Transverse colon (tissue), 4 donors: ENCODE measurements around the gene CHTF18. TPM values are rescaled to one million over a fixed set of nuclear protein-coding genes. Genes with fewer than 3 reads are reported as not detected.

Experiments used
- DNase-seq: peaks from one replicate; pipeline ENCODE4 v3.0.0-alpha.2; 2019
- H3K27ac ChIP-seq, 4 donors: fragments of 200-600 bp; sonication (generic); 2 replicates each; pipeline ENCODE4 v1.5.1; 2016 to 2018; ENCODE audit warnings: inconsistent platforms in 4 of 4
- H3K27me3 ChIP-seq: fragments of 200-600 bp; sonication (generic); 2 replicates; pipeline ENCODE4 v1.5.1; 2017; ENCODE audit warnings: inconsistent platforms
- H3K36me3 ChIP-seq, 4 donors: fragments of 200-600 bp; sonication (generic); 2 replicates each; pipeline ENCODE4 v1.5.1; 2017 to 2019; ENCODE audit warnings: inconsistent platforms in 4 of 4
- H3K4me1 ChIP-seq, 4 donors: fragments of 200-600 bp; sonication (generic); 2 replicates each; pipeline ENCODE4 v1.5.1; 2017 to 2020; ENCODE audit warnings: inconsistent platforms in 4 of 4
- H3K4me3 ChIP-seq, 4 donors: fragments of 200-600 bp; sonication (generic); 1 replicate in 1 of 4; 2 replicates in 3 of 4; pipeline versions ENCODE4 v1.5.1 to v1.6.1; 2017 to 2019; ENCODE audit warnings: inconsistent platforms in 4 of 4
- H3K9me3 ChIP-seq, 2 donors: fragments of 200-600 bp; sonication (generic); 2 replicates each; pipeline ENCODE4 v1.5.1; 2017 to 2019; ENCODE audit warnings: inconsistent platforms in 2 of 2
- EP300 ChIP-seq: sonication (generic); formaldehyde crosslinking; IDR thresholded peaks from one replicate; pipeline ENCODE4 v1.6.1; 2017; ENCODE audit warnings: antibody characterized with exemption, low read depth
- POLR2A ChIP-seq: fragments of 450-650 bp; IDR thresholded peaks from one replicate; pipeline ENCODE4 v1.6.1; 2016; ENCODE audit warnings: antibody characterized with exemption, mild to moderate bottlenecking, moderate library complexity
- POLR2AphosphoS5 ChIP-seq, 3 donors: sonication (generic); formaldehyde crosslinking; IDR thresholded peaks; one replicate each; pipeline ENCODE4 v1.6.1; 2016; ENCODE audit warnings: antibody characterized with exemption in 3 of 3
- WGBS, 2 donors: methylation state at CpG; one replicate each; pipeline ENCODE4 v1.1.5; 2018; ENCODE audit warnings: low coverage in 1 of 2; 5-methylcytosine and 5-hydroxymethylcytosine counted together
- in situ Hi-C, 4 donors: fragments of 200-750 bp; cut with MboI; loops; one replicate each; pipeline versions ENCODE4 v1.15.0 to v1.15.1; 2017; ENCODE audit warnings: low sequenced_read_pairs in 3 of 4, low pct_ligation_motif_present in 1 of 4, low pct_unique_long_range_greater_than_20kb in 1 of 4
- intact Hi-C: fragments of 100-400 bp; cut with DNase I; formaldehyde crosslinking; loops from one replicate; pipeline ENCODE4 v1.15.1; 2023; ENCODE audit warnings: low total_unique reads
- total RNA-seq, 4 donors: library from RNA; depleted of rRNA; stranded (reverse); fragments of >200 nt; gene quantifications; one replicate each; pipeline ENCODE4 v1.1.0, GENCODE V29; 2016
- TF ChIP-seq, protein P1 (sequence below), 5 experiments: fragments of 200-600 bp in 3 of 5; fragments of 450-650 bp in 2 of 5; sonication (generic) in 3 of 5; IDR thresholded peaks; 1 replicate in 2 of 5; 2 replicates in 3 of 5; pipeline ENCODE4 v1.5.1; 2016 to 2017; ENCODE audit warnings: antibody characterized with exemption in 5 of 5, inconsistent platforms in 3 of 5, mild to moderate bottlenecking in 2 of 5, moderate library complexity in 1 of 5

The CHTF18 gene
- total RNA-seq, 4 donors from 2014 or later, result 4.6 to 33.4 (median 12.9) TPM

DNA sequence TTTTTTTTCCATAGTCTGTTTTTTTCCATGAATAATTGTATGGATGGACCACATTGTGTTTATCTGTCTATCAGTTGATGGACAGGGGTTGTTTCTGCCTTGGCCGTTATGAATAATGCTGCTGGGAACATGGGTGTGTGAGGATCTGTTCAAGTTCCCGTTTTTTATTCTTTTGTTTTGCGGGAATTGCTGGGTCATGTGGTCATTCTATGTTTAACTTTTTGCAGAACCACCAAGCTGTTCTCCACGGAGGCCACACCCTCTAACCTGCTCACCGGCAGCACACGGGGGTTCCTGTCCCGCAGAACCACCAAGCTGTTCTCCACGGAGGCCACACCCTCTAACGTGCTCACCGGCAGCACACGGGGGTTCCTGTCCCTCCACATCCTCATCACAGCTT lies 33.8 kb upstream of the CHTF18 start:
- WGBS, 2 donors, result 0 to 15% methylated on average over 4 to 11 of the region's 11 CpGs
- H3K27ac ChIP-seq, result no peak overlapping the region
- H3K4me1 ChIP-seq, result no peaks in the 10 kb centered on the region
- no peaks in the 10 kb centered on the region for H3K36me3 ChIP-seq
- in situ Hi-C loops (no loop called here), intact Hi-C loops (no loop called here)
- no peaks in the 10 kb centered on the region for H3K9me3 ChIP-seq
- peaks cover 68% of the 10 kb centered on the region for H3K27me3 ChIP-seq
- H3K4me3 ChIP-seq, result no peak overlapping the region
- no peak for DNase-seq
- TF ChIP-seq POLR2A (no peak), EP300 (no peak), POLR2AphosphoS5 (IDR thresholded peaks at IDR 0.05) (no peak)
- TF ChIP-seq, protein P1, sequence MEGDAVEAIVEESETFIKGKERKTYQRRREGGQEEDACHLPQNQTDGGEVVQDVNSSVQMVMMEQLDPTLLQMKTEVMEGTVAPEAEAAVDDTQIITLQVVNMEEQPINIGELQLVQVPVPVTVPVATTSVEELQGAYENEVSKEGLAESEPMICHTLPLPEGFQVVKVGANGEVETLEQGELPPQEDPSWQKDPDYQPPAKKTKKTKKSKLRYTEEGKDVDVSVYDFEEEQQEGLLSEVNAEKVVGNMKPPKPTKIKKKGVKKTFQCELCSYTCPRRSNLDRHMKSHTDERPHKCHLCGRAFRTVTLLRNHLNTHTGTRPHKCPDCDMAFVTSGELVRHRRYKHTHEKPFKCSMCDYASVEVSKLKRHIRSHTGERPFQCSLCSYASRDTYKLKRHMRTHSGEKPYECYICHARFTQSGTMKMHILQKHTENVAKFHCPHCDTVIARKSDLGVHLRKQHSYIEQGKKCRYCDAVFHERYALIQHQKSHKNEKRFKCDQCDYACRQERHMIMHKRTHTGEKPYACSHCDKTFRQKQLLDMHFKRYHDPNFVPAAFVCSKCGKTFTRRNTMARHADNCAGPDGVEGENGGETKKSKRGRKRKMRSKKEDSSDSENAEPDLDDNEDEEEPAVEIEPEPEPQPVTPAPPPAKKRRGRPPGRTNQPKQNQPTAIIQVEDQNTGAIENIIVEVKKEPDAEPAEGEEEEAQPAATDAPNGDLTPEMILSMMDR (IDR thresholded peaks at IDR 0.05), result no peak

DNA sequence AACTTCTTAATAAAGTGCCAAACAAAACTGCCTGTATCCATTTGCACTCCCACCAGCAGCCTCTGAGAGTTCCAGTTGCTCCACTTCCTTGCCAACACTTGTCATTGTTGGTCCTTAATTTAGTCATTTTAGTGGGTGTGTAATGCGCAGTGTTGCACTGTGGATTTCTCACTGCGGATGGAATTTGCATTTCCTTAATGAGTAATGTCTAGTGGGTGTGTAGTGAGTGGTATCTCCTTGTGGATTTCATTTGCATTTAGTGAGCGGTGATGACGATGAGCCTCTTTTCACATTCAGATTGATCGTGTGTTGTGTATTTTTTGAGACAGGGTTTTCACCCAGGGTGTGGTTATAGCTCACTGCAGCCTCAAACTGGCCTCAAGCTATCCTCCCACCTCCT lies 32.0 kb upstream of the CHTF18 start:
- WGBS, 2 donors, result 93 to 94% methylated on average over 5 of the region's 5 CpGs
- Histone ChIP-seq H3K36me3 (no peaks in the 10 kb centered on the region), H3K27me3 (peaks cover 66% of the 10 kb centered on the region), H3K27ac (no peak overlapping the region), H3K4me3 (no peak overlapping the region), H3K9me3 (no peaks in the 10 kb centered on the region), H3K4me1 (no peaks in the 10 kb centered on the region)
- DNase-seq, result no peak
- intact Hi-C loops (no loop called here), in situ Hi-C loops (no loop called here)
- TF ChIP-seq, protein P1 (IDR thresholded peaks at IDR 0.05), result no peak
- TF ChIP-seq POLR2AphosphoS5 (IDR thresholded peaks at IDR 0.05), result no peak
- TF ChIP-seq POLR2A, result no peak
- no peak for TF ChIP-seq EP300

GRCh38 chr16:759110-759910 lies 29.1 kb upstream of the CHTF18 start:
- no peak for TF ChIP-seq EP300
- TF ChIP-seq POLR2A, result no peak
- TF ChIP-seq POLR2AphosphoS5 (IDR thresholded peaks at IDR 0.05), result no peak
- TF ChIP-seq, protein P1 (IDR thresholded peaks at IDR 0.05), result no peak
- WGBS, 2 donors, result 40 to 68% methylated on average over 1 to 33 of the region's 34 CpGs

DNA sequence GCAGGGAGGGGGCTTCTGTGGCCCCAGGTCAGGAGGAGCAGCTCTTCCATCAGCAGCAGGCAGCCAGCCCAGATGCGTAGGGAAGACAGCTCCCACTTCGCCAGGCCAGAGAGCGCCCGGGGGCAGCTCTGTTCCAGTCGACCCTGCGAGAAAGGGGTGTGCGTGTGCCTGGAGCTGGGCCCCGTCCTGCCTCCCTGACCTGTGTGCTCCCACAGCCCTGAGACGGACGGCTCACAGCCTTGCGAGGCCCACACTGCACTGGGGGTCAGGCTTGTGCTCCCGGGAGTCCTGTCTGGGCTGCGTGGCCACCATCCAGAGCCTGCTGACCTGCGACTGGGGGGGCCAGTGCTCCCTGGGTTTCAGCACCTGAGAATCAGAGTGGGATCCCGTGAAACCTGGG lies 28.4 kb upstream of the CHTF18 start:
- H3K36me3 ChIP-seq, result no peaks in the 10 kb centered on the region
- TF ChIP-seq POLR2A (no peak), EP300 (no peak), POLR2AphosphoS5 (IDR thresholded peaks at IDR 0.05) (no peak)
- TF ChIP-seq, protein P1 (IDR thresholded peaks at IDR 0.05), result no peak
- no peaks in the 10 kb centered on the region for H3K4me1 ChIP-seq
- H3K4me3 ChIP-seq, result no peak overlapping the region
- intact Hi-C loops, result no loop called here
- in situ Hi-C loops, result no loop called here
- H3K27ac ChIP-seq, result no peak overlapping the region
- no peak for DNase-seq
- 60% methylated on average over 13 of the region's 15 CpGs; no CpG with 5 or more reads in 1 of the 2 donors for WGBS, 2 donors
- H3K9me3 ChIP-seq, result no peaks in the 10 kb centered on the region
- H3K27me3 ChIP-seq, result peaks cover 56% of the 10 kb centered on the region

More at GRCh38 chr16:759110-759910, 29.1 kb upstream of the CHTF18 start:
- Histone ChIP-seq H3K27me3 (peaks cover 64% of the 10 kb centered on the region), H3K36me3 (no peaks in the 10 kb centered on the region), H3K27ac (no peak overlapping the region), H3K9me3 (no peaks in the 10 kb centered on the region), H3K4me3 (no peak overlapping the region), H3K4me1 (no peaks in the 10 kb centered on the region)
- no peak for DNase-seq
- intact Hi-C loops, result no loop called here
- in situ Hi-C loops, result no loop called here
